K562 (cell line): ENCODE measurements around the gene DEFB114. TPM values are rescaled to one million over a fixed set of nuclear protein-coding genes. Genes with fewer than 3 reads are reported as not detected.

Source experiments
- CBFA2T3 ChIP-seq: fragments of 450-650 bp; IDR thresholded peaks from 2 replicates; pipeline ENCODE4 v1.6.1; 2017
- KHSRP ChIP-seq: fragments of 450-650 bp; IDR thresholded peaks from 2 replicates; pipeline ENCODE4 v1.6.1; 2017
- LEF1 ChIP-seq: fragments of 450-650 bp; IDR thresholded peaks from 2 replicates; pipeline ENCODE4 v1.6.1; 2016; ENCODE audit warnings: mild to moderate bottlenecking
- MECOM ChIP-seq: fragments of 250-450 bp; sonication (Bioruptor Pico); IDR thresholded peaks from 2 replicates; pipeline ENCODE4 v1.8.0; 2022; ENCODE audit warnings: inconsistent platforms
- NFYB ChIP-seq: IDR thresholded peaks from 2 replicates; pipeline ENCODE4 v1.6.1; 2011; ENCODE audit warnings: mild to moderate bottlenecking, moderate library complexity; ENCODE audit not compliant: insufficient read length; ENCODE audit errors: extremely low read depth
- REST ChIP-seq, 2 experiments: fragments of 450-650 bp; formaldehyde crosslinking in 1 of 2; IDR thresholded peaks; 2 replicates each; pipeline versions ENCODE4 v1.4.0 to v1.6.1; 2014 to 2020; ENCODE audit warnings: mild to moderate bottlenecking in 2 of 2, borderline replicate concordance in 1 of 2, low read depth in 1 of 2
- XRCC5 ChIP-seq: fragments of 200-400 bp; formaldehyde crosslinking; IDR thresholded peaks from 2 replicates; pipeline ENCODE4 v1.6.1; 2017; ENCODE audit warnings: low read depth, mild to moderate bottlenecking, low read length
- ZNF41 ChIP-seq: fragments of 250-450 bp; sonication (Bioruptor Pico); conservative IDR thresholded peaks from 2 replicates; pipeline ENCODE4 v1.4.0; 2020; ENCODE audit warnings: mild to moderate bottlenecking
- polyA plus RNA-seq, 8 experiments: library from polyadenylated mRNA; depleted of rRNA in 4 of 8; stranded (reverse) in 5 of 8; unstranded in 3 of 8; fragments of >200 nt; fragmentation: Nextera tagmentation in 2 of 8; fragmentation: Illumina TruSeq in 1 of 8; extraction: Ambion mirVana in 2 of 8; extraction: Trizol in 1 of 8; gene quantifications; 2 replicates each; pipeline versions ENCODE4 v1.2.1 to v1.2.3, GENCODE V29; 2011 to 2014; ENCODE audit warnings: inconsistent platforms in 1 of 8, missing spikeins in 1 of 8
- total RNA-seq, 7 experiments: library from RNA; depleted of rRNA in 6 of 7; stranded (reverse); fragments of >200 nt in 6 of 7; fragmentation: Illumina TruSeq in 2 of 7; extraction: Trizol in 2 of 7; gene quantifications; 2 replicates each; pipeline versions ENCODE4 v1.2.1 to v1.2.3, GENCODE V29; 2011 to 2021; ENCODE audit warnings: low replicate concordance in 1 of 7

The DEFB114 gene
- total and polyA plus RNA-seq, 9 of the 15 experiments (the other 6 are each of a cell fraction or from before 2014, with no cell fraction given) = not detected

- TF ChIP-seq REST (IDR thresholded peaks at IDR 0.05; ENCODE audit: borderline replicate concordance) (no peak), REST (CRISPR knock-in tag; IDR thresholded peaks at IDR 0.05; ENCODE audit: low read depth) (no peak), LEF1 (no peak), NFYB (no peak), MECOM (CRISPR knock-in tag) (no peak), CBFA2T3 (no peak), KHSRP (no peak), XRCC5 (no peak), ZNF41 (CRISPR knock-in tag) (no peak)
- TF ChIP-seq, all 486 proteins: peak for 0
These were observed 44.7 kb downstream of the DEFB114 start (continued) for GRCh38 chr6:49919261-49919660.
